ENCODE results near the gene RHOF. TPM values are rescaled to one million over a fixed set of nuclear protein-coding genes. Genes with fewer than 3 reads are reported as not detected.
A peak's percentile ranks its signal among the peaks of the same experiment; 100 is the strongest.

Gene RHOF
- total and polyA plus RNA-seq, 8 donors = 2.8 to 12.6 (median 4.9) TPM

- Histone ChIP-seq H3K9me3 (no peaks in the 10 kb centered on the region), H3K36me3 (no peaks in the 10 kb centered on the region), H3K4me3 (no peak overlapping the region), H3K4me1 (peaks cover 5 to 13% (median 6%) of the 10 kb centered on the region in 3 donors), H3K27me3 (no peaks in the 10 kb centered on the region), H3K27ac (peak overlapping the region in 2 of 4 donors; percentile 44 to 55)
- peak in 3 of 6 donors; percentile 58 to 74 (median 66) for DNase-seq
- intact Hi-C loops (cut with DNase I) = loop anchor here in 1 of 3 donors (10.0 kb wide), 1 partner anchor 95 kb away; the partner anchor contains the start of gene PSMD9
- peak in 2 of 4 donors; percentile 2 to 4 for ATAC-seq
- WGBS, 2 donors = 79 to 87% methylated on average over 28 of the region's 28 CpGs
- TF ChIP-seq CTCF (IDR thresholded peaks at IDR 0.05) = no peak
- FAIRE-seq = no peak
Observed at GRCh38 chr12:121789800-121790728, 3.4 kb downstream of the RHOF start.

- Histone ChIP-seq H3K27ac (peak overlapping the region in 2 of 4 donors; percentile 44 to 55), H3K27me3 (no peaks in the 10 kb centered on the region), H3K36me3 (no peaks in the 10 kb centered on the region), H3K9me3 (no peaks in the 10 kb centered on the region), H3K4me1 (peaks cover 0 to 11% (median under 1%) of the 10 kb centered on the region in 3 donors), H3K4me3 (no peak overlapping the region)
- intact Hi-C loops (cut with DNase I) = no loop called here
- DNase-seq (peak in 1 of 6 donors; percentile 42), FAIRE-seq (no peak), ATAC-seq (no peak)
- TF ChIP-seq CTCF (IDR thresholded peaks at IDR 0.05) = no peak
- WGBS, 2 donors = 73 to 80% methylated on average over 13 of the region's 13 CpGs
Observed at GRCh38 chr12:121789233-121789781, 4.2 kb downstream of the RHOF start.

GRCh38 chr12:121788176-121788818 is 5.2 kb downstream of the RHOF start:
- H3K36me3 ChIP-seq = no peaks in the 10 kb centered on the region
- WGBS, 2 donors = 78 to 79% methylated on average over 7 of the region's 7 CpGs
- ATAC-seq (no peak), FAIRE-seq (no peak), DNase-seq (peak in 1 of 6 donors; percentile 21)
- no peaks in the 10 kb centered on the region for H3K27me3 ChIP-seq
- TF ChIP-seq CTCF (IDR thresholded peaks at IDR 0.05) = no peak
- H3K4me3 ChIP-seq = no peak overlapping the region
- H3K27ac ChIP-seq = no peak overlapping the region
- H3K9me3 ChIP-seq = no peaks in the 10 kb centered on the region
- peaks cover 0 to 3% (median 0%) of the 10 kb centered on the region in 3 donors for H3K4me1 ChIP-seq
- intact Hi-C loops (cut with DNase I) = no loop called here

- Histone ChIP-seq H3K9me3 (no peaks in the 10 kb centered on the region), H3K27me3 (no peaks in the 10 kb centered on the region), H3K4me1 (peaks cover 0 to 3% (median 0%) of the 10 kb centered on the region in 3 donors), H3K4me3 (no peak overlapping the region), H3K27ac (peak overlapping the region in 3 of 4 donors; percentile 1 to 18 (median 15)), H3K36me3 (no peaks in the 10 kb centered on the region)
- intact Hi-C loops (cut with DNase I) = no loop called here
- FAIRE-seq (no peak), DNase-seq (peak in 4 of 6 donors; percentile 51 to 65 (median 56)), ATAC-seq (peak; percentile 14 to 53 (median 41))
- WGBS, 2 donors = 72 to 73% methylated on average over 16 to 17 of the region's 17 CpGs
- TF ChIP-seq CTCF (IDR thresholded peaks at IDR 0.05) = no peak
Observed at GRCh38 chr12:121787063-121788025, 6.1 kb downstream of the RHOF start.

Data from pancreas (tissue), 10 donors.